NCI-H748 (cell line): ENCODE measurements around the gene MACROD2.
"Not testable (repeated sequence)": the region's sequence is repeated elsewhere in the genome, so short reads cannot be mapped to it uniquely, and the experiment has no call there.

Experiments used
- DNase-seq: peaks from one replicate; lab custom pipeline; 2025; ENCODE audit not compliant: unreplicated experiment; lab: John Stamatoyannopoulos, UW

The MACROD2 gene

DNA sequence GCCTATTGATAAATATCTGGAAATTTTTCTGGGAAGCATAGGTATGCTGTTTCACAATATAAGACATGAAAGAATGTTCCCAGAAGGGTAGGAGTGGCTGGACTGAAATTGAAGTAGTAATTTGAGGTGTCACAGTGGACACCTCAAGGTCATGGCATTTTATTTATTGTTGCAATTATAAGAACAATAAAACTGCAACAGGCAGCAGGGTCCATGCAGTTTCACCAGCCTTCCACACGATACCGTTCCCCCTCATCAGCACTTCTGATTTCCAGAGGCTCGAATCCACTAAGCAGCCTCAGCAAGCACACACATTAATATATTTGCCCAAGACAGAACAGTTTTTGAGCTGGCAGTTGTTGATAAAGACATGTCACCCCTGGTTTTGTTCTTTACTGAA is 1540.5 kb downstream of the MACROD2 start:
- no peak for DNase-seq

DNA sequence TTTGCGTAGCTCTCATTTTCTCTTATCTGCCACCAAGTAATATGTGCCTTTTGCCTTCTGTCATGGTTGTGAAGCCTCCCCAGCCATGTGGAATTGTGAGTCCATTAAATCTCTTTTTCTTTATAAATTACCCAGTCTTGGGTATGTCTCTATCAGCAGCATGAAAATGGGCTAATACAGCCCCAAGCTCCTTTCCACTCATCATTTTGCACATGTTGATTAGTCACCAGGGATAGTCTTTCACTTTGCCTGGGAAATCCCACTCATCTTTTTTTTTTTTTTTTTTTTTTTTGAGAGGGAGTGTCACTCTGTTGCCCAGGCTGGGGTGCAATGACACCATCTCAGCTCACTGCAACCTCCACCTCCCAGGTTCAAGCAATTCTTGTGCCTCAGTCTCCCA is 1541.9 kb downstream of the MACROD2 start:
- DNase-seq: not testable (repeated sequence)

DNA sequence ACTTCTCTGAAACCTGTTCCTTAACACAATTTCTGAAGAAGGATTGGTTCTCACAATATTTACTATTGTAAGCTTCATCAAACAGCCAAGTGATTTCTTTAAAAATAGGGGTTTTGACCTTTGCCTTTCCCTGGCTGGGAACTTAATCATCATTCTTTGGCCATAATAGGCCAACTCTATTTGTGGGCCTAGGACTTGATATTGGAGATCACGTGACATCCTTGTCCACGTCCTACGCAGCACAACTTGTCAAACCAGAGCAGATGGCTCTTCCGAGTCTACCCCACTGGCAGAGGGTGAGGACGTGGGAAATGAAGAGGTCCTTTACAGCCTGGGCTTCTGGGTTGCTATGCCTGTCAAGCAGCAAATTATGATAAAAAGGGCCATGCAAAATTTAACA is 1547.3 kb downstream of the MACROD2 start:
- DNase-seq: no peak

DNA sequence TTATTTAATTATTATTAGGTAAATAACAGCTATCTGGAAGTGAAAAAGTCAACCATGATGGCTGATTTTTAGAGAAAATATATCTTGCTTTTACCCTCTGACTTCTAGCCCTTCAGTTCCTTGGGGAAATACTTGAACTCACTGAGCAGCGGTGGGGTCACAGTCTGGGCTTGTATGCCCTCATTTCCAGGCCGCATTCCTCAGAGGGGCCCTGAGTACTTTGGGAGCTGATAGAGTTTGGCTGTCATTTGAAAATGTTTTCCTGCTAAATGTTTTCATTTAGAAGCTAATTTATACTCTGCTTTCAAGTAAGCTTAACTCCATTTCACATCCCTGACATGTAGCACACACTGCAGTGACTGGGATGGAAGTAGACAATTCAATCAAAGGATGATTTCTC is 1549.4 kb downstream of the MACROD2 start:
- DNase-seq: no peak

DNA sequence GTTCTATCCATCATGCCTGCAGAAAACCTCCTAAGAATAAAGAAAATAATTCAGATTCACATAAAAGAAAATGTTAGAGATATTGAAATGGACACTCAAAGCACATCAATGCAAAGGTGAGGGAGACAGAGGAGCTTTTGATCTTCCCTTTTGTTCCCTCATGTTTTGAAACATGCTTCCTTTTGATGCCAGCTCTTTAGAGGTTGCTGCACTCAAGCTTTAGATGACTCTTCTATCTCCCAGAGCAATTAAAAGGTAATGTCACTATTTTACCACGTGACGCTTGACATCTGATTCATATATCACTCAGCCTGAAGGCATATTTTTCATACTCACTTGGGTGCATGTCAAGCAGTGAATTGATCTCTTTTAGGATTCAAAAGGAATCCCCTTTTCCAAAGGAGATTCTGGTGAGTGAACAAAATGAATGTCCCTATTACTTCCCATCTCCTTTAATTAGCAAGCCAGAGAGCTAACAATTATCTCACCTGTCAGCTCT is 1551.3 kb downstream of the MACROD2 start:
- DNase-seq: no peak

GRCh38 chr20:15547119-15547518 is 1551.8 kb downstream of the MACROD2 start:
- no peak for DNase-seq

DNA sequence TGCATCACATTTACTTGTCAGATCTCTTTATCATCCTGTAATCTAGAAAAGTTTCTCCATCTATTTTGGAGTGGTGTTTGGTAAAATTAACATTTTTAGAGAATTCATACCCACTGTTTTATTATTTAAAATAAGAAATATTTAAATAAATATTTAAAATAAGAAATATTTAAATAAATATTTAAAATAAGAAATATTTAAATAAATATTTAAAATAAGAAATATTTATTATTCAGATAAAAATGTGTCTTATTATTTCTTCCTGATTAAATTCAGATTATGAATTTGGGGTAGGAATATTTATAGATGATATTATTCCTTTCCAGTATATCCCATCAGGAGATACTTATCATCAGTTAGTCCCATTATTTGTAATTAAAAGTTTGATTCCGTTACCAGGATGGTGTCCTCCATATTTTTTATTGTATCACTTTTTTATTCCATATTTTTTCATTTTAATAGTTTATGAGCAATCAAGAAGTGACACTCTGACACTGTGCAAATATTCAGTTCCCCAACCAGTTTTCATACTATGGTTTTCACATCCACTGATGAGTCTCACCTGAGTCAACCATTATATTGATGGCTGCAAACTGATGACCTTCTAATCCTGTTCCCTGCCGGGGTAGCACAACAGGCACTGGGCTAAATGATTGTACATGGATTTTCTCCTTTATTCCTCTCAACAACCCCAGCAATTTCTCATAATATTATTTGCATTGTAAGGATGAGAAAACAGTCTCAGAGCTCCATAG is 1555.0 kb downstream of the MACROD2 start:
- no peak for DNase-seq

DNA sequence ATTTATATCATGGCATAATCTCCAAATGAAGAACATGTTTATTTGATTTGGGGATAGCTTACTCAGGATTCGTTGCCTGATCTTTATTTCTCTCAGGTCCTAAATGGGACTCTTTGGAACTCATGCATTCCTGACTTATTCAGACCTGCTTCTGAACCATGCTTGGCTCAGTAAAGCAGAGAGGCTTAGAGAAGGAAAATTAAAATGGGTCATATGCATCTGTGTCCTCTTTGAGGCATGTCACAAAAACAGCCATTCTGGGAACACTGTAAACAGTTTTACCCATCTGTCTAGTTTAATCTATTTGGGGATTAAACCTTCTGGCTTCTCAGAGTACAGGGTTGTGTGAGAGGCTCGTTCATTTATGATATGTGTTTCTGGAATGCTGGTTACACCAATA is 1560.6 kb downstream of the MACROD2 start:
- DNase-seq: no peak

- no peak for DNase-seq
Observed at GRCh38 chr20:15556869-15557268, 1561.6 kb downstream of the MACROD2 start.

GRCh38 chr20:15561070-15561569 is 1565.8 kb downstream of the MACROD2 start:
- no peak for DNase-seq

DNA sequence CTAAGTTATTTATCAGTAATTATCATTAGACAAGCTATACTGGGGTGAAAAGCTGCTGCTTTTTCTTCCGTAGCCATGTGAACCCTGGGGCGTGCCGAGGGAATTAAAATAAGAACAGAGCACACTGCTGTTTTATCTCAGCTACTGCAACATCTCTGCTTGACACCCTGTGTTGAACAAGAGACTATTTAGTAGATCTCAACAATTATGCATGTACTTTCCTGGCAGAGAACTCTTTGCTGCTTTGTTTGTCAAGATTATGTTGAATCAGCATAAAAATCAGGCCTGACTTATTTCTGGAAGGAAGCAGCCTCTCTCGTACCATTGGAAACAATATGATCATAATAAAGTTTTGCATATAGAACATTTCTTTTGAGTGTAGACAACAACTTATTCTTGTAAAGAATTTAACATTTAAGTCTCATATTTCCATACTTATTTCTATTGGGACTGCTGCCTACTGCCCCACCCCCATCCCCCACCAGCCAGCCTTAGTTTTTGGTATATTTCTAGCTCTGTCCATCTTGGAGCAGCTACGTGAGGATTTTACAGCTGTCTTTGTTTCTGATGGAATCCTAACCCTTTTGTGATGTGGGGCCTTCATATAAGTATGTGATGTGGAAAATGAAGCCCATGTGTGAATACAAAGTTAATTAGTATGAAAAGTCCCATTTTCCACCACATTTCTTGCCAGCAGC is 1566.5 kb downstream of the MACROD2 start:
- DNase-seq: no peak

GRCh38 chr20:15563836-15564235 is 1568.5 kb downstream of the MACROD2 start:
- DNase-seq: no peak

GRCh38 chr20:15564981-15565380 is 1569.7 kb downstream of the MACROD2 start:
- no peak for DNase-seq

GRCh38 chr20:15565786-15566185 is 1570.5 kb downstream of the MACROD2 start:
- DNase-seq: no peak

DNA sequence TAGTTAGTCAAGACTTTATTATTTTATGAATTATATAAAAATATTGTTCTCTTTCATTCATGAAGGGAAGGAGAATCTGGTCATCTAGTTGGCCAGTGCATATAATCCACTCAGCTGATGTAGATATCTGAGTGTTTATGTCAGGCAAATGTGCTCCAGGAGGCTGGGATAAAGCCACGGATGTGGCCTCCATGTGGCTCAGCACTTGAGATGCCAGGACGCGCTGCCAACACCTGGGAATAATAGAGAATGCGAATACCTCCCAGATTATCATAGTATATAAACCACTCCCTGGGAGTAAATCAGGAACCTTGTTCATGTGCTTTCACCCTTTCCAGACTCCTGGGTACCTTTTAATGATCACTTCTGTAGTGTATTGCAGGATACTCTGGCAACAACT is 1571.9 kb downstream of the MACROD2 start:
- DNase-seq: no peak

GRCh38 chr20:15570156-15570555 is 1574.8 kb downstream of the MACROD2 start:
- no peak for DNase-seq

GRCh38 chr20:15571056-15571455 is 1575.7 kb downstream of the MACROD2 start:
- DNase-seq: no peak

GRCh38 chr20:15575255-15575654 is 1579.9 kb downstream of the MACROD2 start:
- no peak for DNase-seq

- DNase-seq: no peak
Observed at GRCh38 chr20:15576411-15576810, 1581.1 kb downstream of the MACROD2 start.

- no peak for DNase-seq
Observed at GRCh38 chr20:15578113-15578512, 1582.8 kb downstream of the MACROD2 start.

- no peak for DNase-seq
Observed at GRCh38 chr20:15579688-15580087, 1584.4 kb downstream of the MACROD2 start.

GRCh38 chr20:15582146-15582760 is 1586.9 kb downstream of the MACROD2 start:
- DNase-seq: no peak
